ENCODE results near the gene SCD5. TPM values are rescaled to one million over a fixed set of nuclear protein-coding genes. Genes with fewer than 3 reads are reported as not detected.

Gene SCD5
- total and polyA plus RNA-seq, 12 donors = 85.9 to 585 (median 229) TPM

DNA sequence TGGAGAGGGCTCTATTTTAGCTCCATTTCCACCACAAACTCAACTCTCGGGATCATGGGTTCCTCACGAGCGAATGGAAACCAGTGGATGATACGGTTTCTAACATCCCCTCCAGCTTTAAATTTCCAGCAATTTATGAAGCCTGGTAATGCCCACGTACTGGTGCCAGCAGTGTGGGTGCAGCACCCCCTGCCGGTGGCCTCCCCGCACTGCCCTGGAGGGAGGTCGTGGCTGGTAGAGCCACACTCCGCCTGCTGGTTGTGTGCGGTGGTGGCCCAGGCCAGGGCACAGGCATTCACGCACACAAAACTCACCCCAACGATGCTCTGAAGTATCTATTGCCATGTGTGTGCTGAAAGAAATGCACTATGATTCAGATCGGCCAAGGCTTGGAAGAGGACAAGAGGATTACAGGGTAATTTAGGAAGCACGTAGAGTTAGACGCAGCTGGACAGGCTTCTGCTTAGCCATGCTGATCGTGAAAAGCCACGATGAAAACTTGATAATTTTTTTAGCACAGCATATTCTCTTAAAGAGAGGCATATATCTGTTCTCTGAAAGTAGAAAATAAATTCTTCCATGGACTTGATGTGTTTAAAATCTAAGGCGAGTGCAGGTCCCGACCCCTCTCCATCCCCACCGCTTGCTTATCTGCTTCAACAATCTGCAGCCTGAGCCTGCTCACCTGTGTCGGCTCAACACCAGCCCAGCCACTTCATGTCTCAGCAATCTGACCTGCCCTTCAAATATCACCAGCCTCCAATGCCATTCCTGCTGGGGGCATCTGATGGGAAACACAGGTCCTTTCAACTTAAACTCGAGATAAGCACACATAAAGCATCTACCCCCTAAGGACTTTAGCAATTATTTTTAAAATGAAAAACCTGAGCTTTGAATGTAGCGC is 59.1 kb downstream of the SCD5 start:
- Histone ChIP-seq H3K27ac (peak overlapping the region in 1 of 5 donors; percentile 20), H3K4me3 (no peak overlapping the region), H3K4me1 (replicated peaks in 1 of 2) (peaks cover 1 to 2% of the 10 kb centered on the region in 2 donors), H3K27me3 (no peaks in the 10 kb centered on the region), H3K9me3 (replicated peaks in 1 of 3) (no peaks in the 10 kb centered on the region), H3K36me3 (replicated peaks in 1 of 2) (no peaks in the 10 kb centered on the region)
- intact Hi-C loops (cut with DNase I) = loop anchor here (10.0 kb wide), 1 partner anchor 275 kb away; no protein-coding TSS in a partner anchor
- 62 to 72% (median 66%) methylated on average over 17 to 23 of the region's 23 CpGs for WGBS, 4 donors
- DNase-seq = peak; percentile 55 to 90 (median 74)
- TF ChIP-seq CTCF (IDR thresholded peaks at IDR 0.05) = peak; percentile 72 to 99 (median 95)
- no peak for TF ChIP-seq POLR2A (IDR thresholded peaks at IDR 0.05)

- TF ChIP-seq POLR2A (IDR thresholded peaks at IDR 0.05) (no peak), CTCF (IDR thresholded peaks at IDR 0.05) (no peak)
- no peak overlapping the region for H3K4me3 ChIP-seq
- no peak overlapping the region for H3K27ac ChIP-seq
- no peaks in the 10 kb centered on the region for H3K36me3 ChIP-seq (replicated peaks in 1 of 2)
- no peaks in the 10 kb centered on the region for H3K9me3 ChIP-seq (replicated peaks in 1 of 3)
- no peaks in the 10 kb centered on the region for H3K27me3 ChIP-seq
- peaks cover 19 to 24% of the 10 kb centered on the region in 2 donors for H3K4me1 ChIP-seq (replicated peaks in 1 of 2)
- no peak for DNase-seq
- intact Hi-C loops (cut with DNase I) = no loop called here
Measured at GRCh38 chr4:82737354-82737753, 61.2 kb downstream of the SCD5 start.

GRCh38 chr4:82733636-82734035 is 65.0 kb downstream of the SCD5 start:
- H3K27ac ChIP-seq = peak overlapping the region; percentile 24 to 87 (median 72)
- WGBS, 4 donors = 64 to 76% (median 67%) methylated on average over 7 of the region's 7 CpGs
- H3K4me1 ChIP-seq (replicated peaks in 1 of 2) = peaks cover 43 to 55% of the 10 kb centered on the region in 2 donors
- no peak overlapping the region for H3K4me3 ChIP-seq
- no peaks in the 10 kb centered on the region for H3K9me3 ChIP-seq (replicated peaks in 1 of 3)
- intact Hi-C loops (cut with DNase I) = no loop called here
- peak; percentile 64 to 84 (median 73) for DNase-seq
- H3K36me3 ChIP-seq (replicated peaks in 1 of 2) = no peaks in the 10 kb centered on the region
- no peaks in the 10 kb centered on the region for H3K27me3 ChIP-seq
- TF ChIP-seq CTCF (IDR thresholded peaks at IDR 0.05) = no peak
- TF ChIP-seq POLR2A (IDR thresholded peaks at IDR 0.05) = peak in 1 of 2 donors; percentile 29

- peaks cover 44 to 53% of the 10 kb centered on the region in 2 donors for H3K4me1 ChIP-seq (replicated peaks in 1 of 2)
- intact Hi-C loops (cut with DNase I) = no loop called here
- DNase-seq = no peak
- no peaks in the 10 kb centered on the region for H3K9me3 ChIP-seq (replicated peaks in 1 of 3)
- H3K4me3 ChIP-seq = no peak overlapping the region
- TF ChIP-seq POLR2A (IDR thresholded peaks at IDR 0.05) = no peak
- TF ChIP-seq CTCF (IDR thresholded peaks at IDR 0.05) = no peak
- peak overlapping the region in 3 of 5 donors; percentile 33 to 87 (median 75) for H3K27ac ChIP-seq
- 67 to 93% (median 92%) methylated on average over 1 of the region's 1 CpG for WGBS, 4 donors
- H3K36me3 ChIP-seq (replicated peaks in 1 of 2) = no peaks in the 10 kb centered on the region
- no peaks in the 10 kb centered on the region for H3K27me3 ChIP-seq
Measured at GRCh38 chr4:82728301-82728700, 70.3 kb downstream of the SCD5 start.
